Osteoblast (primary cell): Measurements from ENCODE around the gene EXOSC7. TPM values are rescaled to one million over a fixed set of nuclear protein-coding genes. Genes with fewer than 3 reads are reported as not detected.

Experiments
- DNase-seq: peaks from one replicate; pipeline ENCODE4 v3.0.0; 2011; ENCODE audit warnings: low spot score, mixed read lengths; ENCODE audit not compliant: insufficient read length; ENCODE audit errors: missing footprints
- H2AFZ ChIP-seq: 2 replicates; pipeline ENCODE4 v1.6.0; 2011; ENCODE audit warnings: mild to moderate bottlenecking, low read length
- H3K27ac ChIP-seq: 2 replicates; pipeline ENCODE4 v1.5.1; 2011; ENCODE audit warnings: mild to moderate bottlenecking, low read depth, low read length, moderate library complexity
- H3K27me3 ChIP-seq: 2 replicates; pipeline ENCODE4 v1.6.0; 2012; ENCODE audit warnings: mild to moderate bottlenecking, control low read depth, inconsistent platforms, low read length, moderate library complexity; ENCODE audit not compliant: insufficient read depth
- H3K36me3 ChIP-seq: 2 replicates; pipeline ENCODE4 v1.5.1; 2011; ENCODE audit warnings: mild to moderate bottlenecking, low read length, control low read depth, moderate library complexity; ENCODE audit not compliant: insufficient read depth
- H3K4me1 ChIP-seq: 2 replicates; pipeline ENCODE4 v1.5.1; 2011; ENCODE audit warnings: mild to moderate bottlenecking, low read length, control low read depth, moderate library complexity; ENCODE audit not compliant: insufficient read depth
- H3K4me2 ChIP-seq: 2 replicates; pipeline ENCODE4 v1.6.0; 2011; ENCODE audit warnings: mild to moderate bottlenecking, low read length; ENCODE audit not compliant: insufficient read depth
- H3K4me3 ChIP-seq: fragments of 200-600 bp; sonication (generic); 3 replicates; pipeline ENCODE4 v1.5.1; 2012; ENCODE audit warnings: mild to moderate bottlenecking, low read length, inconsistent platforms; ENCODE audit not compliant: insufficient read depth
- H3K79me2 ChIP-seq: 2 replicates; pipeline ENCODE4 v1.6.0; 2012; ENCODE audit warnings: mild to moderate bottlenecking, low read length, control low read depth, inconsistent platforms; ENCODE audit not compliant: insufficient read depth
- H3K9me3 ChIP-seq: 2 replicates; pipeline ENCODE4 v1.5.1; 2011; ENCODE audit warnings: low read depth, low read length, control low read depth
- H4K20me1 ChIP-seq: 2 replicates; pipeline ENCODE4 v1.6.0; 2012; ENCODE audit warnings: mild to moderate bottlenecking, low read length, control low read depth; ENCODE audit not compliant: insufficient read depth
- total RNA-seq: library from RNA; depleted of rRNA; stranded (reverse); fragments of >200 nt; gene quantifications from 2 replicates; pipeline ENCODE4 v1.2.3, GENCODE V29; 2012
- TF ChIP-seq, protein P1 (sequence below): IDR thresholded peaks from 2 replicates; pipeline ENCODE4 v1.5.1; 2011; ENCODE audit warnings: mild to moderate bottlenecking, low read depth, low read length, moderate library complexity; ENCODE audit errors: extremely low read depth

Gene EXOSC7
- total RNA-seq, 1 donor, result 31.8 TPM

DNA sequence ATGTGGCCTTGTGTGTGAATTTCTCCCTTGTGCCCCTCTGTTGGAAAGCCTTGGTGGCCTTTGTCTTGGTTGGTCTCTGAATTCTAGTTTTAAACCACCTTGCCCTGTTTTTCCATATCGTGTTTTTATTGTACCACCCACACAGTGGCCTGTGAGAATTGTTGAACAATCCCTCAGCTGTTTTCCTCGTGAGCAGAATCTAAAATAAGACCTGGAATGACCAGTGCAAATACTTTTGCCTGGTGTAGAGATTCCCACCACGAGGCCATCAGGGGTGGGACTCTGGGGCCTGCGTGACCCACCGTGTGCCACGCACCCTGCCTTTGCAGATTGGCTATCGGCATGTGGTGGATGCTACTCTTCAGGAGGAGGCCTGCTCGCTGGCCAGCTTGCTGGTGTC lies 31.0 kb downstream of the EXOSC7 start:
- H3K79me2 ChIP-seq, result no peaks in the 10 kb centered on the region
- no peak overlapping the region for H2AFZ ChIP-seq
- H3K36me3 ChIP-seq, result peaks cover 30% of the 10 kb centered on the region
- TF ChIP-seq, protein P1, sequence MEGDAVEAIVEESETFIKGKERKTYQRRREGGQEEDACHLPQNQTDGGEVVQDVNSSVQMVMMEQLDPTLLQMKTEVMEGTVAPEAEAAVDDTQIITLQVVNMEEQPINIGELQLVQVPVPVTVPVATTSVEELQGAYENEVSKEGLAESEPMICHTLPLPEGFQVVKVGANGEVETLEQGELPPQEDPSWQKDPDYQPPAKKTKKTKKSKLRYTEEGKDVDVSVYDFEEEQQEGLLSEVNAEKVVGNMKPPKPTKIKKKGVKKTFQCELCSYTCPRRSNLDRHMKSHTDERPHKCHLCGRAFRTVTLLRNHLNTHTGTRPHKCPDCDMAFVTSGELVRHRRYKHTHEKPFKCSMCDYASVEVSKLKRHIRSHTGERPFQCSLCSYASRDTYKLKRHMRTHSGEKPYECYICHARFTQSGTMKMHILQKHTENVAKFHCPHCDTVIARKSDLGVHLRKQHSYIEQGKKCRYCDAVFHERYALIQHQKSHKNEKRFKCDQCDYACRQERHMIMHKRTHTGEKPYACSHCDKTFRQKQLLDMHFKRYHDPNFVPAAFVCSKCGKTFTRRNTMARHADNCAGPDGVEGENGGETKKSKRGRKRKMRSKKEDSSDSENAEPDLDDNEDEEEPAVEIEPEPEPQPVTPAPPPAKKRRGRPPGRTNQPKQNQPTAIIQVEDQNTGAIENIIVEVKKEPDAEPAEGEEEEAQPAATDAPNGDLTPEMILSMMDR, result no peak
- no peak overlapping the region for H3K4me2 ChIP-seq
- H4K20me1 ChIP-seq, result peaks cover 2% of the 10 kb centered on the region
- H3K4me3 ChIP-seq, result no peak overlapping the region
- H3K27ac ChIP-seq, result peak overlapping the region; percentile 75
- no peaks in the 10 kb centered on the region for H3K9me3 ChIP-seq
- no peaks in the 10 kb centered on the region for H3K27me3 ChIP-seq
- H3K4me1 ChIP-seq, result peaks cover 46% of the 10 kb centered on the region
- no peak for DNase-seq

DNA sequence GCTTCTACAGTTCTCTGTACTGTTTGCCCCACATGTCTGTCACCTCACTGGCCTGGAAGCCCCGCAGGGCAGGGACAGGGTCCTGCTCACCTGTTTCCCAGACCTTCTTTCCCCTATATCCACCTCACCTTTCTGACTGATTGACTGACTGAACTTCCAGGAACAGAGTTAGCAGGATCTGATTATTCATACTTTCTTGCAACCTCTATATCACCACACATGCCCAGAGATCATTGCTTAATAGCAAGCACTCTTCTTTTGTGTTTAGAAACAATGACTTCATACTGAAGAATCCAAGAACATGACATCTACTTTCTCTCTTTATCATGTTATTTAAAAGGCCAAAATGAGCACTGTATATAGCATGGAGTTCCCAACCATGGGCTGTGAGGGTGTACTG lies 32.1 kb downstream of the EXOSC7 start:
- H3K4me3 ChIP-seq, result no peak overlapping the region
- peak overlapping the region; percentile 31 for H3K4me2 ChIP-seq
- DNase-seq, result peak; percentile 93
- peak overlapping the region; percentile 75 for H3K27ac ChIP-seq
- no peaks in the 10 kb centered on the region for H3K9me3 ChIP-seq
- H4K20me1 ChIP-seq, result peaks cover 2% of the 10 kb centered on the region
- TF ChIP-seq, protein P1, result no peak
- peaks cover 24% of the 10 kb centered on the region for H3K36me3 ChIP-seq
- H3K4me1 ChIP-seq, result peaks cover 56% of the 10 kb centered on the region
- no peaks in the 10 kb centered on the region for H3K27me3 ChIP-seq
- H2AFZ ChIP-seq, result no peak overlapping the region
- H3K79me2 ChIP-seq, result no peaks in the 10 kb centered on the region

DNA sequence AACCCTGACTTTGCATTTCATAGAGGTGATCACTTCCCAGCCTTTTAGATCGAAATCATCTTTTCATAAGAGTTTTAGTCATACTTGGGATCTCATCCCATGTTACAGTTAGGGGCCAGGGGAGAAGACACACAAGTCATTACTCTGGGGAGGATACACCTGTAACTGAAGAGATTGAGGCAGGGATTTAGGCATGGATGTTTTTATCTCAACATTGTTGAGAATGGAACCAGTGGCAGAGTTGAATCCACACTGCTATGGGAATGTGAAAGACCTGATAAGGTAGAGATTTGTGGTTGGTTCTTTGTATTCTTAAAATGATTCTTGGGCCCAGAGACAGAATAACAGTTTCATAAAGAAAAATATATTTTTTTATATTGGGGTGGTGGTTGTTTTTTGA lies 33.8 kb downstream of the EXOSC7 start:
- Histone ChIP-seq H3K36me3 (peaks cover 23% of the 10 kb centered on the region), H4K20me1 (no peaks in the 10 kb centered on the region), H3K4me3 (no peak overlapping the region), H2AFZ (no peak overlapping the region), H3K79me2 (no peaks in the 10 kb centered on the region), H3K27me3 (no peaks in the 10 kb centered on the region), H3K9me3 (no peaks in the 10 kb centered on the region), H3K4me1 (peaks cover 57% of the 10 kb centered on the region), H3K4me2 (no peak overlapping the region), H3K27ac (no peak overlapping the region)
- TF ChIP-seq, protein P1, result no peak
- no peak for DNase-seq

DNA sequence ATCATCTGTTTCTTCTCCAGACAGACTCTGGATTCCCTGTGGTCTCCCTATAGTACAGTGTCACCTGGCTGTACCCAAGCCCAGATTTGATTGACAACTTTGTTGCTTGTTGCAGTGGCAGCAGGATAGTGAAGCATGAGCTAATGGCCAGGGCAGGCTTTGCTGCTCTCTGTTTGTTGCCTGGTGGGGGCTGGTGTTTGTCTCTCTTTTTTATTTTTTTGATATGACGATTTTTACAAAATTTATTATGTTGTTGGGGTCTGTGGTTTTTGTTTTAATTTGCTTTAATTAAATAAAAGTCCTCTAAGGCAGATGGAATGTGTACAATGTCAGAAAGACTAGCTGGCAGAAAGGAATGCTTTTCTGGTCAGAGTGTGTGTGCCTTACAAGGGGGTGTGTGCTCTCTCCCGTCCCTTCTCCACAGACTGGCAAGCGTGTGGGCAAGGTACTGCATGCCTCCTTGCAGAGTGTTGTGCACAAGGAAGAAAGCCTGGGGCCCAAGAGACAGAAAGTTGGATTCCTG lies 34.8 kb downstream of the EXOSC7 start:
- Histone ChIP-seq H3K4me2 (peak overlapping the region; percentile 83), H4K20me1 (no peaks in the 10 kb centered on the region), H3K27me3 (no peaks in the 10 kb centered on the region), H3K9me3 (no peaks in the 10 kb centered on the region), H3K36me3 (peaks cover 17% of the 10 kb centered on the region), H3K4me1 (peaks cover 57% of the 10 kb centered on the region), H3K4me3 (peak overlapping the region; percentile 34), H3K79me2 (no peaks in the 10 kb centered on the region), H3K27ac (peak overlapping the region; percentile 91), H2AFZ (no peak overlapping the region)
- TF ChIP-seq, protein P1, result no peak
- peak; percentile 90 for DNase-seq
